Measurements from ENCODE around the gene GLIS1. TPM values are rescaled to one million over a fixed set of nuclear protein-coding genes. Genes with fewer than 3 reads are reported as not detected.

Gene GLIS1
- polyA plus RNA-seq, 1 donor from 2014 or later: not detected

GRCh38 chr1:53594391-53595180, 144.4 kb downstream of the GLIS1 start:
- no peaks in the 10 kb centered on the region for H3K9me3 ChIP-seq (ENCODE audit: low read length)
- H2AFZ ChIP-seq (ENCODE audit: low read depth, low read length): no peak overlapping the region
- H3K36me3 ChIP-seq (ENCODE audit: insufficient read depth, low read length): no peaks in the 10 kb centered on the region
- no peaks in the 10 kb centered on the region for H3K9me2 ChIP-seq (ENCODE audit: insufficient read depth, low read length)
- H3F3A ChIP-seq (ENCODE audit: insufficient read depth, low read length, poor library complexity, severe bottlenecking): no peaks in the 10 kb centered on the region
- TF ChIP-seq RAD21 (conservative IDR thresholded peaks at IDR 0.05) (no peak), TAF1 (IDR thresholded peaks at IDR 0.05; ENCODE audit: low read depth) (no peak), CTCF (IDR thresholded peaks at IDR 0.05; ENCODE audit: poor library complexity, severe bottlenecking) (no peak), SMC3 (conservative IDR thresholded peaks at IDR 0.05; ENCODE audit: poor library complexity) (no peak), REST (IDR thresholded peaks at IDR 0.05; ENCODE audit: borderline replicate concordance) (no peak), POLR2AphosphoS5 (IDR thresholded peaks at IDR 0.05) (no peak), EP300 (conservative IDR thresholded peaks at IDR 0.05; ENCODE audit: poor library complexity, severe bottlenecking) (no peak), MXI1 (conservative IDR thresholded peaks at IDR 0.05; ENCODE audit: poor library complexity, severe bottlenecking) (no peak), EZH2 (IDR thresholded peaks at IDR 0.05; ENCODE audit: borderline replicate concordance, insufficient read depth, low read length, poor library complexity, severe bottlenecking) (no peak)
- no peaks in the 10 kb centered on the region for H3K27me3 ChIP-seq (ENCODE audit: insufficient read depth, low read depth, low read length)
- H3K79me2 ChIP-seq (replicated peaks; ENCODE audit: insufficient read depth, low read length): no peaks in the 10 kb centered on the region
- H3K4me2 ChIP-seq (ENCODE audit: low read length): no peak overlapping the region
- no peaks in the 10 kb centered on the region for H4K20me1 ChIP-seq (ENCODE audit: insufficient read depth)
- no peak overlapping the region for H3K27ac ChIP-seq (ENCODE audit: low read length)
- H3K4me3 ChIP-seq (ENCODE audit: low read length): no peak overlapping the region
- no peak overlapping the region for H3K9ac ChIP-seq (ENCODE audit: low read length)

GRCh38 chr1:53593758-53594380, 145.1 kb downstream of the GLIS1 start:
- TF ChIP-seq SMC3 (conservative IDR thresholded peaks at IDR 0.05; ENCODE audit: poor library complexity) (no peak), EZH2 (IDR thresholded peaks at IDR 0.05; ENCODE audit: borderline replicate concordance, insufficient read depth, low read length, poor library complexity, severe bottlenecking) (no peak), RAD21 (conservative IDR thresholded peaks at IDR 0.05) (no peak), TAF1 (IDR thresholded peaks at IDR 0.05; ENCODE audit: low read depth) (no peak), CTCF (IDR thresholded peaks at IDR 0.05; ENCODE audit: poor library complexity, severe bottlenecking) (no peak), EP300 (conservative IDR thresholded peaks at IDR 0.05; ENCODE audit: poor library complexity, severe bottlenecking) (no peak), MXI1 (conservative IDR thresholded peaks at IDR 0.05; ENCODE audit: poor library complexity, severe bottlenecking) (no peak), REST (IDR thresholded peaks at IDR 0.05; ENCODE audit: borderline replicate concordance) (no peak), POLR2AphosphoS5 (IDR thresholded peaks at IDR 0.05) (no peak)
- Histone ChIP-seq H3K4me3 (ENCODE audit: low read length) (no peak overlapping the region), H3K27me3 (ENCODE audit: insufficient read depth, low read depth, low read length) (no peaks in the 10 kb centered on the region), H2AFZ (ENCODE audit: low read depth, low read length) (no peak overlapping the region), H4K20me1 (ENCODE audit: insufficient read depth) (no peaks in the 10 kb centered on the region), H3K79me2 (replicated peaks; ENCODE audit: insufficient read depth, low read length) (no peaks in the 10 kb centered on the region), H3K9ac (ENCODE audit: low read length) (no peak overlapping the region), H3K4me2 (ENCODE audit: low read length) (no peak overlapping the region), H3K27ac (ENCODE audit: low read length) (no peak overlapping the region), H3K9me3 (ENCODE audit: low read length) (no peaks in the 10 kb centered on the region), H3K9me2 (ENCODE audit: insufficient read depth, low read length) (no peaks in the 10 kb centered on the region), H3F3A (ENCODE audit: insufficient read depth, low read length, poor library complexity, severe bottlenecking) (no peaks in the 10 kb centered on the region), H3K36me3 (ENCODE audit: insufficient read depth, low read length) (no peaks in the 10 kb centered on the region)

All from neural cell (in vitro differentiated cells).